Epithelial cell of proximal tubule (primary cell): ENCODE results near the gene MGA. TPM values are rescaled to one million over a fixed set of nuclear protein-coding genes. Genes with fewer than 3 reads are reported as not detected.

ENCODE experiments used
- DNase-seq: peaks from one replicate; pipeline ENCODE4 v3.0.0-alpha.2; 2011; ENCODE audit warnings: low read depth
- H3K4me3 ChIP-seq: 2 replicates; pipeline ENCODE4 v1.5.1; 2011; ENCODE audit warnings: low read depth, mild to moderate bottlenecking, low read length
- CTCF ChIP-seq: conservative IDR thresholded peaks from 2 replicates; pipeline ENCODE4 v1.5.1; 2012; ENCODE audit warnings: low read depth, mild to moderate bottlenecking, low read length
- total RNA-seq: library from RNA; depleted of rRNA; stranded (reverse); fragments of >200 nt; gene quantifications from 2 replicates; pipeline ENCODE4 v1.2.3, GENCODE V29; 2015

Gene MGA
- total RNA-seq, 1 donor from 2014 or later, result 20.8 TPM

DNA sequence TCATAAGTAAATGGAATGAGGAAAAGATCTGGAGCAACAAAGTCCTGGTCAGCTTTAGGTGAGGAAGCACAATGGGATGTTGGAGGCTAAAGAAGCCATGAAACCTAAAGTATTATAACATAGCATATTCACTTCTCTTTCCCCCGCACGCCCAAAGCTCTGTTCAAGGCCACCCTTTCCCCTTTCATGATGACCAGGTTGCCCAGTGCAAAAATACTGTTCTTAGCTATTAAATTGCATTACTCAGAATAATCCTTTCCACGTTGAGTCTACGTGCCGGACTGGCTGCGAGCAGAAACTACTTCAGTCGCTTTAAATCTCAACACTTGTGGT, 113.5 kb downstream of the MGA start:
- no peak for TF ChIP-seq CTCF
- DNase-seq, result no peak
- H3K4me3 ChIP-seq, result peak overlapping the region; percentile 70

DNA sequence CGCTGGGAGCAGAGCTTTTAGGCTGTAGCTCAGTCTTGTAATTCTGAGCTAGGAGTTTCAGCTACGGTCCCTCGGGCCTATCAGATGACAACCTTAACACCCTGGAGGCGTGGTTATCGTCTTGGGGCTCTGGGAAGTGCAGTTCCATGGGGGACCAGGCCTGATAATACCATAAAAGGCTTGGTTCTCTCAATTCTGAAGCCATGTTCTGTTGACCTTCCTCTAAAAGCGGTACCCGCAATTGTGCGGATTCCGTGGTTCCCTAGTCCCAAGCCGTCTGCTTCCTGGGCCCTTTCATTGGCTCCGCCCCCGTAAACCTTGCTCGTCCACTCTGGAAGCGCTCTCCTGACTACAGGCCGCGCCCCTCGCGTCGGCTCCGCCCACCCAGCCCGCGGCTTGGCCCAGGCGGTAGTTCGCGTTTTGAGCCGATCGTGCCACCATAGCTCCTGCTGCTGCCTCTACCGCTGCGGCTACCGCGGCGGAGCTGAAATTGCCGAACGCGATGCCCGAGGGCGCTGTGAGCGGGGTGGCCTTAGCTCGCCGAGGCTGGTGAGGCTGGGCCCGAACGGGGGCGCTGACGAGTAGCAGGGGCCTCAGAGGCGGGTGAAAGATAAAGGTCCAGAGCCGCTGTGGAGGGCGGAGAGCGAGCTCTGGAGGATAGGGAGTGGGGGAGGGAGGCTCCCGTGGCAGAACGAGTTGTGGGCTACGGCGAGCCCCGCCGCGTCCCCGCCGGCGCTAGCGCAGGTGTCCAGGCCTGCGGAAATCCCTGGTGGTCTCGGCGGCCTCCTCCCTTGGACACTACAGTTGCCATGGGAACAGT, 114.1 kb downstream of the MGA start, which contains the start of gene MAPKBP1:
Gene MAPKBP1 (plus strand): TSS at position 423 of the 820 bp plus-strand sequence. CDS start 792 bp downstream, outside the sequence.
- DNase-seq, result peak; percentile 84
- H3K4me3 ChIP-seq, result peak within 1 kb of the TSS; percentile 70
- TF ChIP-seq CTCF, result peak; percentile 71

GRCh38 chr15:41774882-41775417, 114.7 kb downstream of the MGA start:
- peak overlapping the region; percentile 70 for H3K4me3 ChIP-seq
- no peak for DNase-seq
- no peak for TF ChIP-seq CTCF

DNA sequence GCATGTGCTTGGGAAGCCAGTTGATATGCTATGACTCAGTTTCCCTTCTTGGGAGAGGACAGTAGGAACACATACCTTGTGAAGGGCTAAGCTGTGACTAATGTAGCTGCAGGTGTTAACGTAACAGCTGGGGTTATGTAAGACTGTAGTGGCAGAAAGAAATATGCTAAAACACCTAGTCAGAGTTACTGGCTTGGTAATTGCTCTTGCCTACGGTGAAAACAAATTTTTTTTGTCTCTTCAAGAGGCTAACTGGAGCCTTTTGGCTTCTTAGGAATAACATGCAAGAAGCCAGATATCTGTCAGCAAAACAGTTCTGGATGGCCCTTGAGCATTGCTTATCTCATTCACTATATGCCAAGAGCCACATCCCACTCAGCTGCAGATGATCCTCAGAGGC, 115.4 kb downstream of the MGA start:
- DNase-seq, result no peak
- peak overlapping the region; percentile 70 for H3K4me3 ChIP-seq
- no peak for TF ChIP-seq CTCF

GRCh38 chr15:41777421-41777973, 117.3 kb downstream of the MGA start:
- TF ChIP-seq CTCF, result no peak
- no peak overlapping the region for H3K4me3 ChIP-seq
- DNase-seq, result no peak

GRCh38 chr15:41778521-41778920, 118.3 kb downstream of the MGA start:
- H3K4me3 ChIP-seq, result no peak overlapping the region
- no peak for DNase-seq
- no peak for TF ChIP-seq CTCF
